Right atrium auricular region (tissue), 2 donors: ENCODE data around the gene TPM3. TPM values are rescaled to one million over a fixed set of nuclear protein-coding genes. Genes with fewer than 3 reads are reported as not detected.
"Not testable (repeated sequence)": the region's sequence is repeated elsewhere in the genome, so short reads cannot be mapped to it uniquely, and the experiment has no call there.

Source experiments
- DNase-seq: peaks from one replicate; pipeline ENCODE4 v3.0.0-alpha.2; 2019; ENCODE audit warnings: low spot score
- H3K27ac ChIP-seq, 2 donors: fragments of 200-600 bp; sonication (generic); 1 replicate in 1 of 2; 2 replicates in 1 of 2; pipeline ENCODE4 v1.5.1; 2016 to 2019
- H3K27me3 ChIP-seq, 2 donors: fragments of 200-600 bp; sonication (generic); one replicate each; pipeline versions ENCODE4 v1.5.1 to v1.6.0; 2017 to 2019
- H3K36me3 ChIP-seq: fragments of 200-600 bp; sonication (generic); one replicate; pipeline ENCODE4 v1.5.1; 2016
- H3K4me1 ChIP-seq, 2 donors: fragments of 200-600 bp; sonication (generic); one replicate each; pipeline versions ENCODE4 v1.5.1 to v1.6.0; 2017 to 2019
- H3K4me3 ChIP-seq, 2 donors: fragments of 200-600 bp; sonication (generic); 1 replicate in 1 of 2; 2 replicates in 1 of 2; pipeline ENCODE4 v1.5.1; 2017 to 2019; ENCODE audit warnings: mild to moderate bottlenecking in 1 of 2, moderate library complexity in 1 of 2
- H3K9me3 ChIP-seq, 2 donors: fragments of 200-600 bp; sonication (generic); one replicate each; pipeline ENCODE4 v1.5.1; 2019
- CTCF ChIP-seq, 2 donors: fragments of 200-600 bp; sonication (generic); IDR thresholded peaks; one replicate each; pipeline ENCODE4 v1.5.1; 2019; ENCODE audit warnings: antibody characterized with exemption in 2 of 2
- total RNA-seq, 2 donors: library from RNA; depleted of rRNA; stranded (reverse); fragments of >200 nt; gene quantifications; one replicate each; pipeline ENCODE4 v1.1.0, GENCODE V29; 2016

TPM3 gene
- total RNA-seq, 2 donors from 2014 or later, result 469 to 975 TPM

- no peak for TF ChIP-seq CTCF (IDR thresholded peaks at IDR 0.05)
- no peak for DNase-seq
- no peak overlapping the region for H3K27ac ChIP-seq
- no peaks in the 10 kb centered on the region for H3K9me3 ChIP-seq
- H3K27me3 ChIP-seq, result no peaks in the 10 kb centered on the region
- no peak overlapping the region for H3K4me3 ChIP-seq
- no peaks in the 10 kb centered on the region for H3K36me3 ChIP-seq
- peaks cover 0 to 11% of the 10 kb centered on the region in 2 donors for H3K4me1 ChIP-seq
Observed at GRCh38 chr1:154141240-154141639, 50.7 kb downstream of the TPM3 start.

GRCh38 chr1:154137888-154138287 lies 54.0 kb downstream of the TPM3 start:
- H3K27ac ChIP-seq, result no peak overlapping the region
- DNase-seq, result no peak
- peaks cover 0 to 11% of the 10 kb centered on the region in 2 donors for H3K4me1 ChIP-seq
- no peak overlapping the region for H3K4me3 ChIP-seq
- H3K27me3 ChIP-seq, result no peaks in the 10 kb centered on the region
- TF ChIP-seq CTCF (IDR thresholded peaks at IDR 0.05), result no peak
- H3K9me3 ChIP-seq, result no peaks in the 10 kb centered on the region
- H3K36me3 ChIP-seq, result no peaks in the 10 kb centered on the region

- H3K27me3 ChIP-seq, result no peaks in the 10 kb centered on the region
- no peaks in the 10 kb centered on the region for H3K9me3 ChIP-seq
- H3K4me1 ChIP-seq, result no peaks in the 10 kb centered on the region
- no peak for TF ChIP-seq CTCF (IDR thresholded peaks at IDR 0.05)
- no peak overlapping the region for H3K4me3 ChIP-seq
- no peak for DNase-seq
- no peaks in the 10 kb centered on the region for H3K36me3 ChIP-seq
- H3K27ac ChIP-seq, result no peak overlapping the region
Observed at GRCh38 chr1:154133256-154133655, 58.6 kb downstream of the TPM3 start.

GRCh38 chr1:154129391-154129970 lies 62.4 kb downstream of the TPM3 start:
- no peaks in the 10 kb centered on the region for H3K27me3 ChIP-seq
- no peak for TF ChIP-seq CTCF (IDR thresholded peaks at IDR 0.05)

GRCh38 chr1:154123205-154123604 lies 68.7 kb downstream of the TPM3 start:
- H3K27ac ChIP-seq, H3K4me3 ChIP-seq, H3K9me3 ChIP-seq, H3K27me3 ChIP-seq, DNase-seq, H3K36me3 ChIP-seq, H3K4me1 ChIP-seq: not testable (repeated sequence)

More at GRCh38 chr1:154129391-154129970, 62.4 kb downstream of the TPM3 start:
- no peak overlapping the region for H3K4me3 ChIP-seq
- DNase-seq, result no peak
- H3K4me1 ChIP-seq, result no peaks in the 10 kb centered on the region
- H3K9me3 ChIP-seq, result no peaks in the 10 kb centered on the region
- no peaks in the 10 kb centered on the region for H3K36me3 ChIP-seq
- H3K27ac ChIP-seq, result no peak overlapping the region

- H3K36me3 ChIP-seq, result no peaks in the 10 kb centered on the region
- no peak overlapping the region for H3K4me3 ChIP-seq
- no peaks in the 10 kb centered on the region for H3K27me3 ChIP-seq
- no peaks in the 10 kb centered on the region for H3K9me3 ChIP-seq
- no peak overlapping the region for H3K27ac ChIP-seq
- no peak for DNase-seq
- TF ChIP-seq CTCF (IDR thresholded peaks at IDR 0.05), result no peak
- no peaks in the 10 kb centered on the region for H3K4me1 ChIP-seq
Observed at GRCh38 chr1:154117642-154118041, 74.3 kb downstream of the TPM3 start.
